Fibroblast of the aortic adventitia (primary cell): ENCODE data around the gene WTAP. TPM values are rescaled to one million over a fixed set of nuclear protein-coding genes. Genes with fewer than 3 reads are reported as not detected.
"Not testable (repeated sequence)": the region's sequence is repeated elsewhere in the genome, so short reads cannot be mapped to it uniquely, and the experiment has no call there.

Experiments used
- DNase-seq: peaks from one replicate; pipeline ENCODE4 v3.0.0-alpha.2; 2010; ENCODE audit warnings: low read depth
- H3K4me3 ChIP-seq: 2 replicates; pipeline ENCODE4 v1.5.1; 2011; ENCODE audit warnings: low read depth, mild to moderate bottlenecking, control low read depth, low read length, moderate library complexity
- CTCF ChIP-seq: IDR thresholded peaks from 2 replicates; pipeline ENCODE4 v1.5.1; 2011; ENCODE audit warnings: mild to moderate bottlenecking, low read length, control low read depth, inconsistent platforms; ENCODE audit not compliant: insufficient read depth
- total RNA-seq: library from RNA; depleted of rRNA; stranded (reverse); fragments of >200 nt; gene quantifications from 2 replicates; pipeline ENCODE4 v1.2.3, GENCODE V29; 2012; ENCODE audit warnings: low replicate concordance

Gene WTAP
- total RNA-seq, 1 donor = 103 TPM

- peak; percentile 28 for DNase-seq
- H3K4me3 ChIP-seq = peak overlapping the region; percentile 80
- TF ChIP-seq CTCF = no peak
Measured at GRCh38 chr6:159729598-159730331, 2.5 kb downstream of the WTAP start.

GRCh38 chr6:159730332-159730676 is 3.0 kb downstream of the WTAP start:
- peak overlapping the region; percentile 35 for H3K4me3 ChIP-seq
- TF ChIP-seq CTCF = no peak
- no peak for DNase-seq

- DNase-seq = not testable (repeated sequence)
Measured at GRCh38 chr6:159732550-159732949, 5.2 kb downstream of the WTAP start.

GRCh38 chr6:159733395-159733794 is 6.1 kb downstream of the WTAP start:
- not testable (repeated sequence) for H3K4me3 ChIP-seq, DNase-seq

More at GRCh38 chr6:159732550-159732949, 5.2 kb downstream of the WTAP start:
- not testable (repeated sequence) for H3K4me3 ChIP-seq

- DNase-seq = no peak
- no peak for TF ChIP-seq CTCF
Measured at GRCh38 chr6:159736908-159737307, 9.6 kb downstream of the WTAP start.

GRCh38 chr6:159739341-159739740 is 12.0 kb downstream of the WTAP start:
- TF ChIP-seq CTCF = no peak
- no peak for DNase-seq
- no peak overlapping the region for H3K4me3 ChIP-seq

More at GRCh38 chr6:159736908-159737307, 9.6 kb downstream of the WTAP start:
- no peak overlapping the region for H3K4me3 ChIP-seq

- H3K4me3 ChIP-seq = no peak overlapping the region
- no peak for DNase-seq
- no peak for TF ChIP-seq CTCF
Measured at GRCh38 chr6:159742165-159742564, 14.9 kb downstream of the WTAP start.

GRCh38 chr6:159745081-159745480 is 17.8 kb downstream of the WTAP start:
- no peak for TF ChIP-seq CTCF
- DNase-seq = no peak
- H3K4me3 ChIP-seq = no peak overlapping the region
